ENCODE measurements around the gene AVPI1.

- TF ChIP-seq POLR2A (IDR thresholded peaks at IDR 0.05) (no peak), CTCF (IDR thresholded peaks at IDR 0.05) (no peak)
Observed at GRCh38 chr10:97666992-97667391, 20.0 kb downstream of the AVPI1 start.
